NCI-H2171 treated with DMSO at 0.1 percent for 48 hours (cell line): ENCODE results near the gene PCIF1.
"Not testable (repeated sequence)": the region's sequence is repeated elsewhere in the genome, so short reads cannot be mapped to it uniquely, and the experiment has no call there.

Experiments used
- DNase-seq: peaks from one replicate; lab custom pipeline; 2025; lab: John Stamatoyannopoulos, UW

Gene PCIF1

DNA sequence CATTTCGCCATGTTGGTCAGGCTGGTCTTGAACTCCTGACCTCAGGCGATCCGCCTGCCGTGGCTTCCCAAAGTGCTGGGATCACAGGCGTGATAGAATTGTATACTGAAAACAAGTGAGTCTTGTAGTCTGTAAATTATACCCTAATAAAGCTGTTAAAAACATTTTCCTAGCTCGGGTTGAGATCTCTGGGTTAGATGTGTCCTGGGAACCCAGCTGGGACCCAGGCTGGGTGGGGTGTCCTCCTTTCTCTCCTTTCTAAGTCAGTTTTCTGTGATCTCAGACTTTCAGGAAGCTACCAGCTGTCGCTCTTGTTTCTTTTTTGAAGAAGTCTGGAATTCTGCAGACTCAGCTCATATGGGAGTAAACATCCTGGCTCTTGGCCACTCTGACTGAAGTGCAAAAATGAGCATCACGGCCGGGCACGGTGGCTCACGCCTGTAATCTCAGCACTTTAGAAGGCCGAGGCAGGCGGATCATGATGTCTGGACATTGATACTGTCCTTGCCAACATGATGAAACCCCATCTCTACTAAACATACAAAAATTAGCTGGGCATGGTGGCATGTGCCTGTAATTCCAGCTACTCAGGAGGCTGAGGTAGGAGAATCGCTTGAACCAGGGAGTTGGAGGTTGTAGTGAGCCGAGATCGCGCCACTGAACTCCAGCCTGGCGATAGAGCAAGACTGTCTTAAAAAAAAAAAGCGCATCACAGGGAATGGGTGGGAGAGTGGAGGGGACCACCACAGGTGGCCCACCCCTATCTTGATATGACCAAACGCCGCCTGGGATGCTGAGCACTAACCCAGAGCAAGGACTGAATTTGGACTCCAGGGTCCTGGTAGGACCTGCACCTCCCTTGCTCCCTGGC lies 9.9 kb upstream of the PCIF1 start:
- peak; percentile 20 for DNase-seq

DNA sequence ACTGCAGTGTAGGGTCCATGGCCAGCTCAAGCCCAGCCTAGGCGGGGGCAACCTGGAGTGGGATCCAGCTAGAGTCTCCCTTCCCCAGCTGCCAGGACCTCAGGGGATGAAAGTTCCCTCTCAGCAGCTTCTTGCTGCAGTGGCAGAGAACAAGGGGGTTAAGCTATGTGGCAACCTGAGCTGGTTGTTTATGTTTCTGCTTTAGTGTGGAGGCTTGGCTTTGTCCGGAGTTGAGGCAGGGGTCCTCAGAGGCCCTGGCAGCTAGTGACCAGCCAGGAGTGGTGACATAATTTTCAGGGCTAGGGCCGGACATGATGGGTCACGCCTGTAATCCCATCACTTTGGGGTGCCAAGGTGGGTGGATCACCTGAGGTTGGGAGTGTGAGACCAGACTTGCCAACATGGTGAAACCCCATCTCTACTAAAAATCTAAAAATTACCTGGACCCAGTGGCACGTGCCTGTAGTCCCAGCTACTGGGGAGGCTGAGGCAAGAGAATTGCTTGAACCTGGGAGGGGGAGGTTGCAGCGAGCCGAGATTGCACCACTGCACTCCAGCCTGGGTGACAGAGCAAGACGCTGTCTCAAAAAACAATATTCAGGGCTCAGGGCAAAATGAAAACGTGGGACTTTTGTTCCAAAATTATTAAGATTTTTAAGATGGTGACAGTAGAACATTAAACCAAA lies 8.5 kb upstream of the PCIF1 start:
- DNase-seq: no peak

DNA sequence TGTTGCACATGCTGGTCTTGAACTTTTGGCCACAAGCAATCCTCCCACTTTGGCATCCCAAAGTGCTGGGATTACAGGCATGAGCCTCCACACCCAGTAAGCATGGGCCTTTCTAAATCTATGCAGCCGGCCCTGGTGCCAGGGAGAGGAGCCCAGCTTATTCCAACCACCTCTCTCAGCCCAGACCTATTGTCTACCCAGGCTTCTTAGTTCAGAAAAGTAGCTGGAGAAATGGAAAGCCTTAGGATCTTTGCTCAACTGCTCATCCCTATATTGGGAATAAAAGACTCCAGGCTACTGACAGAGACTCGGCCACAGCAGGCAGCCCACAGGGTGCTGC lies 7.8 kb upstream of the PCIF1 start:
- no peak for DNase-seq

DNA sequence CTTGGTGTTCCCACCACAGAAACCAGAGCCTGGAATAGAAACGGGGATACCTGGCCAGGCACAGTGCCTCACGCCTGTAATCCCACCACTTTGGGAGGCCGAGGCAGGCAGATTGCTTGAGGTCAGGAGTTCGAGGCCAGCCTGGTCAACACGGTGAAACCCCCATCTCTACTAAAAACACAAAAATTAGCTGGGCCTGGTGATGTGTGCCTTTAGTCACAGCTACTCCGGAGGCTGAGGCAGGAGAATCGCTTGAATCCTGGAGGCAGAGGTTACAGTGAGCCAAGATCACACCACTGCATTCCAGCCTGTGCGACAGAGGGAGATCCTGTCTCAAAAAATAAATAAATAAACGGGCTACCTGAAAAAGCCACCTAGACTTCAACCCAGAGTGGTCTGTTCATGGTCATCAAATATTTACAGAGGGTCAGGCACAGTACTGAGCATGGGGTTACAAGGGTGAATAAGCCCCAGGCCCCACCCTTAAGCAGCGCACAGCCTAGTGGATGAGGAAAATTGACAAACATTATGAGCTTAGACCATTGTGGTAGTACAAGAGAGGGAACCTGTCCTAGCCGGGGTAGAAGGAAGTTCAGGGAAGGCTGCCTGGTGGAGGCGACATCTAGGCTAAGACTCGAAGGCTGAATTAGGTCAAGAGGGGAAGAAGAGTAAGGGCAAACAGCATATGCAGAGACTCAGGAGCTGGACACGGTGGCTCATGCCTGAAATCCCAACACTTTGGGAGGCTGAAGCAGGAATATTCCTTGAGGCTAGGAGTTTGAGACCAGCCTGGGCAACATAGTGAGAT lies 7.2 kb upstream of the PCIF1 start:
- no peak for DNase-seq

DNA sequence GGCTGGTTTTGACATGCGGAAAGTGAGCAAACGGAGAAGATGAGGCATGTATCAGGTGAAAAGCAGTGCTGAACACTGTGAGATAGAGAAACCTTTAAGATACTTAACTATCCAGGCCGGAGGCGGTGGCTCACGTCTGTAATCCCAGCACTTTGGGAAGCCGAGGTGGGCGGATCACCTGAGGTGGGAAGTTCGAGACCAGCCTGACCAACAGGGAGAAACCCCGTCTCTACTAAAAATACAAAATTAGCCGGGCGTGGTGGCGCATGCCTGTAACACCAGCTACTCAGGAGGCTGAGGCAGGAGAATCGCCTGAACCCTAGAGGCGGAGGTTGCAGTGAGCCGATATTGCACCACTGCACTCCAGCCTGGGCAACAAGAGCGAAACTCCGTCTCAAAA lies 2.8 kb upstream of the PCIF1 start:
- DNase-seq: not testable (repeated sequence)

DNA sequence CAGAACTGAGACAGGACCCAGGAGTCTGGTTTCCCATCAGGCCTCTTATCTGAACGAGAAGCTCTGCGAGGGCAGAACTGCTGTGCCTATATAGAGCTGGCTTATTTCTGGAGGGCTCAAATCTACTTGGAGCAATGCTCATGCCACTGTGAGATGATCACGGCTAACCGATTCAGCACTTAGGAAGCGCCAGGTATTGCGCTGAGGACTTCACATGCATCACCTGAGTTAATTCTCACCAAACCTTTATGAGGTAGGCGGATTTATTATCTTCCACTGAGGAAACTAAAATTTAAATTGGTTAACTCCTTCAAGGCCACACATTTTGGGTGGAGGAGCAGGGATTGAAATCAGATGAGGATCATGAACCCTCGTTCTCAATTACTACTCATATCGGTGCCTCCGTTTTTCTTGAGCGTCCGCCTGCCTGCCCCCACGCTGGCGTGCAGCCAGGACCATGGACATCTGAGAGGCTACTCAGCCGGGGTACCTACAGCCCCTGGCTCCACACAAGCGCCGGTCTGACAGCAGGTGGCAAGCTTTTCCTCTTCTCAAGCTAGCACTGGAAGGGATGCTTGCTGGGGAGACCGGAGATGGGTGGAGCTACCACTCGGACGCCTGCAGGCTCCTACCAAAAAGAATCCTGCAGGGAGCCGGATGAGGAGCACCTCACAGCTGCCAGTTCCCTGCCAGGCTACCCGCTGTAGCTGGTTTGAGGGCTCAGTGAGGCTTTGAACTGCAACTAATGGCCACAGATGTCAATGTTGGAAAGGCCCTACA lies 1.0 kb upstream of the PCIF1 start:
- peak; percentile 89 for DNase-seq

DNA sequence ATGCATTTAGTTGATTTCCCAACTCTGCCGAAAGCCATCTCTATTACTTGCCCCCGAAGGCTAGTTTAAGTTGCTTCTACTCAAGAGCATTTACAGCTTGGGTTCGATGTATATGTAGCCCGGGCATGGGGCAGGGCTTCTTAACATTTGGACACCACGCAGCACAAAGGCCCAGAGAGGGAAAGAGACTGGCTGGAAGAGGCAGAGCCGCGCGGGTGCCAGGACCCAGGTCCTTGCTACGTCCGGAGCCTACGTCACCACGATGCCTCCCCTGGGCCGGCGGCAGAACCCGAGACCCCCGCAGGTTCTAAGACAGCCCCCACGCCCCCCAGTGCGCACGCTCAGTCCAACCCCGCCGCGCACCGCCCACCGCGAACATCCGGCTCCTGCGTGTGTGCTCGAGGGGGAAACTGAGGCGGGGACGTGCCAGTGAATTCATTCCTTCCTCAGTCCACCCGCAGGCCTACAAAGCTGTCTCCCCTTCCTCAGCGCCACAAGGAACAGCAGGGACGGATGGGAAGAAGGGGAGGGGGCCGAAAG lies 367 bp upstream of the PCIF1 start:
- peak; percentile 92 for DNase-seq

DNA sequence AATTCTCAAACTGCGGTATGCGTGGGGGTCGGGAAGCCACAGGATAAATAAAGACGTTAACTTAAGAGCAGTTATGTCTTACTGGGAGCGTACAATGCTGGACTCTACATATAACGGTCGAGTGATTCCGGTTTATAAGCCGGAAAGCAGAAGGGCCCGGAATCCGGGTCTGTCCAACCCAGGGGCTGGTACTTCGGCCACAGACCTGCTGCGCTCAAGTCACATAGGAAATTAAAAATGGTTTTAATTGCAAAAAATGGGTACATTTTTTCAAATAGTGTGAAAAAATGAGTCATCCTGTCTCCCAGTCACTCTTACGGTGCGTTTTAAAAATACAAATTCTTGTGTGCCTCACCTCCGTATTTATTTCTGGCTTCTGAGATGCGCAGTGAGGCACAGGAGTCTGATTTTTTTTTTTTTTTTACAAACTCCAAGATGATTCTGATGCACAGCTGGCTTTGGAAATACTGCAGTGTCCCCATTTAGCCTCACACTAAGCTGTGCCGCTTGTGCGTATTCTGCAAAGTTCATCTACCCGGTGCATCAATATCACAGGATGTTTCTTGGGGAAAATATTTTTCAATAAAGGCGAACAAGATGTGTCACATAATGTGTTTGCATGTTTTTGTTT lies 1.0 kb downstream of the PCIF1 start:
- DNase-seq: peak; percentile 65

DNA sequence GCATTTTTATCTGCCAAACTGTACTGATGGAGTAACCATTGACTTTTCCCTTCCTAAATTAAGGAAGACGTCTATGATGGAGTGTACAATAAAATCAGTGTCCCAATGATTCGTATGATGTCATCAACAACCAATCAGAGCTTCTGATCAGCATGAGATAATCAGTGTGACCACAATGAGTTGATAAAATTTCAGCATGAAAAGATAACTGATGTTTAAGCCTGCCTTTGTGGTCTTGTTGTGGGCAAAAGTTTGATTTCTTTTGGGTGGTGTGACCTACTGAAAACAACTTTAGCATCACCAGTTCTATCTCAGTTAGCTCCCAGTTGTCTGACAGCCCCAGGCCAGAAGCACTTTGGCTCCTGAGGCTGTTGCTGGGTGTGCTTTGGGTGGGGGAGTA lies 3.3 kb downstream of the PCIF1 start:
- DNase-seq: no peak

DNA sequence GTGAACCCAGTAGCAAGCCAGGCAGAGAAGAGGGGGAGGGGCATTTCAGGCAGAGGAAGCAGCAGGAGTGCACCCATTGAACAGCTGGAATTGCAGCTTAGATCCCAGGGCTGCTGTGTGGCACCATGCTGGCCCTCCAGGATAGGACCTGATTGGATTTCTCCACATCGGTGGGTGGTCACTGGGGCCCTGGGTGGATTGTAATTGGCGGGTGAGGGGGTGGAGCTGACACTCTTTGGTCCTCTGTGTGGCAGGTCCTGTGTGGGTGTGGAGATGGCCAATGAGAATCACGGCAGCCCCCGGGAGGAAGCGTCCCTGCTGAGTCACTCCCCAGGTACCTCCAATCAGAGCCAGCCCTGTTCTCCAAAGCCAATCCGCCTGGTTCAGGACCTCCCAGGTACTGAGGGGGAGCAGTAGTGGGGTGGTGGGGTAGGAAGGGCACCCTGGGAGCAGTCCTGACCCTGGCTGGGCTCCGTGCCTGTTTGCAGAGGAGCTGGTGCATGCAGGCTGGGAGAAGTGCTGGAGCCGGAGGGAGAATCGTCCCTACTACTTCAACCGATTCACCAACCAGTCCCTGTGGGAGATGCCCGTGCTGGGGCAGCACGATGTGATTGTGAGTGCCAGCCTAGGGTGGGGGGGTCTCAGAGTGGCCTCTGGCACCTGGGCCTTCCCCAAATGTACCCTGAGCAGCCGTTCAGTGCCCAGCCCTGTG lies 4.4 kb downstream of the PCIF1 start:
- no peak for DNase-seq

DNA sequence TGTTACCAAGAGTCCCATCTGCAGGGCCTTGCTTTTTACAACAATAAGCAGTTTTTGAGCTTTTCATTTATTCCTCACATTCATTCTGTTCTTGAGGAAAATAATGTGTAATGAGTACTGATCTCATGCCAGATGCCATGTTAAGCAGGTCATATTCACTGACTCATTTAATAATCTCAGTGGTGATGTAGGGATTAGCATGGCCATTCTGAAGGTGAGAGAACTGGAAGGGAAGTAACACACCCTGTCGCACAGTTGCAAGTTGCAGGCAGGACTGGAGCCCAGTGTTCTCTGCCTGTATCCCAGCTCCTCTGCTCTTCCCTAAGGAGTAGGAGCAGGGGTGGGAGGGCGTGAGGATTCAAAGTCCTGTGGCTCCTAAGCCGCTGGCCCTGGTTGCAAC lies 5.6 kb downstream of the PCIF1 start:
- DNase-seq: no peak

DNA sequence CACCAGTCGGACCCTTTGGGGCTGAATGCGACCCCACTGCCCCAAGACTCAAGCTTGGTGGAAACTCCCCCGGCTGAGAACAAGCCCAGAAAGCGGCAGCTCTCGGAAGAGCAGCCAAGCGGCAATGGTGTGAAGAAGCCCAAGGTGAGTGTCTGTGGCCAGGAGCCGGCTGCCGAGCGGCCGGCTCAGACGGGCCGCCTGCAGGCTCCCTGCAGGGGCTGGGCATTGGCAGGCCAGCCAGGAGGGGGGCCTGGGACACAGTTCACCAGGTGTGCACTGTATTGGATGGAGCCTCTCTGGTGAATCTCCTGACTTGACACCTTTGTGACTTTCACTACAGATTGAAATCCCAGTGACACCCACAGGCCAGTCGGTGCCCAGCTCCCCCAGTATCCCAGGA lies 6.0 kb downstream of the PCIF1 start:
- no peak for DNase-seq

DNA sequence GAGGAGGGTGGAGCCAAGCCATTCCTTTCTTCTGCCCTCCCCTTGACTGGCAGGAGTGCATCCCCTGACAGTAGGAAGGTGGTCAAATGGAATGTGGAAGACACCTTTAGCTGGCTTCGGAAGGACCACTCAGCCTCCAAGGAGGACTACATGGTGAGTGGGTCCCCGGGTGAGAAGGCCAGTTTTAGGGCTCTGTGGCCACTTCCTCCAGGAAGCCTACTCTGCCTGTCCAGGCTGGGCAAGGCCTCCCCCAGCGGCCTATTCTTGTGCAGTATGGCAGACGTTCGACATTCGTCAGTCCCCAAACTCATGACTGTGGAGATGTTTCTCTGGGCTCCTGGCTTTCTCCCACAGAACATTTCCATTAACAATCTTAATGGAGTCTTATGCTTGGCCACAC lies 9.1 kb downstream of the PCIF1 start:
- no peak for DNase-seq

DNA sequence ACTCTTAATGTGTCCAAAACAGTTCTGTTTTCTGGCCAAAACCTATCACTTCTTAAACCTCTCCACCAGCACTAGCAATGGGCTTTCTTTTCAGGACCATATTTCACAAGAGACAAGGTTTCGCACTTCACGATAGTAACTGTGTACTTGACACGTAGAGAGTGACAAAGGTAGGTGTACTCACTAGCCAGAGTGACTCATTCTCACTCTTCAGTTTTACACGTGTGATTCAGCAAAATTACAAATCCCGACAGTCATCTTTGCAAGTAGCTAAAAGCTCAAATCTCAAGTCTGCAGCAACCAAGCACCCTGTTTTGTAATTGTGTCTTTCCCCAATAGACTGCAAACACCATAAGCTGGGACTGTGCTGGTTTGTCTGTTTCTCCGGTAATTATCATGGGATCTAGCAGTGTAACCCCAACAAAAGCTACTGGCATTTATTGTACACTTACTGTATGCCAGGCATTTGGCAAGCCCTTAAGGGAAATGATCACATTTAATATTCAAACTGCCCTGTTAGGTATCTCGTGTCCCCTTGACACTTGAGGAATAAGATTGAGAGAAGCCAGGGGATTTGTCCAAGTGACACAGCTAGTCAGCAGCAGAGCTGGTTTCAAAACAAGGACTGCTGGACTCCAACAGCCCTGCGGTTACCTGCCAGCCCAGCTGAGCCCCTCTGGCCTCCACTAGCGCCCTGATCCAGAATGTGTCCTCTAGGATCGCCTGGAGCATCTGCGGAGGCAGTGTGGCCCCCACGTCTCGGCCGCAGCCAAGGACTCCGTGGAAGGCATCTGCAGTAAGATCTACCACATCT lies 9.9 kb downstream of the PCIF1 start:
- no peak for DNase-seq

DNA sequence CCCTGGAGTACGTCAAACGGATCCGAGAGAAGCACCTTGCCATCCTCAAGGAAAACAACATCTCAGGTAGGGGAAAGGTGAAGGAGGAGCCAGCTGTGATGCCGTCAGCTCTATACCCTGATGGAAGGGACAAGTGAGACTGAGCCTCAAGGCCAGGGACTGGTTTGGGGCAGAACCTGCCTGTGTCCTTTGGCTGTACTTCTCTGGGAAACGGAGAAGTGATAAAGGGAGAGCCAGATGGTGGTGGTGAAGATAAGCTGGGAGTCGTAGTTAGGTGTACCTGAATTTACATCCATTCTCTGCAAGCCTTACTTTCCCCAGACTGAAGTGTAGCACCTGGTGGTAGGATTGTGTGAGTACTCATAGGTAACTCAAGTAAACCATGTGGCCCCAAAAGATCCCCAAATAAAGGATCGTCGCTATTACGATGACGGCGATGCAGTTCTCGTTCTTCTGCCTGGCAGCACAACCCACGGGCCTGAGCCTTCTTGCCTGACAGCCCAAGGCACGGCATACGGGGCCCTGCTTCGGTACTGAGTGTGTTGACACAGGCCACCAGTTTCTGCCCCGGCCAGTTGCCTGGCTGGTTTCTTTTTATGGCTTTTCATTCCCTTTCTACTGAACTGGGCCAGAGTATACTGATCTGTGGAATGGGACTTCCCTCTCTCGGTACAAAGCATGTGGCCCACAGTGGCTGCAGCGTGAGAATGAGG lies 10.6 kb downstream of the PCIF1 start:
- no peak for DNase-seq

DNA sequence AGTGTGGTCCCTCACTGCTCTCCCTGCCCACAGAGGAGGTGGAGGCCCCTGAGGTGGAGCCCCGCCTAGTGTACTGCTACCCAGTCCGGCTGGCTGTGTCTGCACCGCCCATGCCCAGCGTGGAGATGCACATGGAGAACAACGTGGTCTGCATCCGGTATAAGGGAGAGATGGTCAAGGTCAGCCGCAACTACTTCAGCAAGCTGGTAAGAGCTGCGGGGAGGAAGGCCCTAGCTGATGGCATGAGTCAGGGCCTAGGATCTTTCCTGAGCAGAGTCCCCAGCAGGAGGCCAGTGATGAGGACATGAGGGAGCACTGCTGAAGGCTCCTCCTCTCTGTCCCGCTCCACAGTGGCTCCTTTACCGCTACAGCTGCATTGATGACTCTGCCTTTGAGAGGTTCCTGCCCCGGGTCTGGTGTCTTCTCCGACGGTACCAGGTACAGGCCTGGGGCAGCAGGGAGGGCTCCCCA lies 11.2 kb downstream of the PCIF1 start:
- DNase-seq: no peak

DNA sequence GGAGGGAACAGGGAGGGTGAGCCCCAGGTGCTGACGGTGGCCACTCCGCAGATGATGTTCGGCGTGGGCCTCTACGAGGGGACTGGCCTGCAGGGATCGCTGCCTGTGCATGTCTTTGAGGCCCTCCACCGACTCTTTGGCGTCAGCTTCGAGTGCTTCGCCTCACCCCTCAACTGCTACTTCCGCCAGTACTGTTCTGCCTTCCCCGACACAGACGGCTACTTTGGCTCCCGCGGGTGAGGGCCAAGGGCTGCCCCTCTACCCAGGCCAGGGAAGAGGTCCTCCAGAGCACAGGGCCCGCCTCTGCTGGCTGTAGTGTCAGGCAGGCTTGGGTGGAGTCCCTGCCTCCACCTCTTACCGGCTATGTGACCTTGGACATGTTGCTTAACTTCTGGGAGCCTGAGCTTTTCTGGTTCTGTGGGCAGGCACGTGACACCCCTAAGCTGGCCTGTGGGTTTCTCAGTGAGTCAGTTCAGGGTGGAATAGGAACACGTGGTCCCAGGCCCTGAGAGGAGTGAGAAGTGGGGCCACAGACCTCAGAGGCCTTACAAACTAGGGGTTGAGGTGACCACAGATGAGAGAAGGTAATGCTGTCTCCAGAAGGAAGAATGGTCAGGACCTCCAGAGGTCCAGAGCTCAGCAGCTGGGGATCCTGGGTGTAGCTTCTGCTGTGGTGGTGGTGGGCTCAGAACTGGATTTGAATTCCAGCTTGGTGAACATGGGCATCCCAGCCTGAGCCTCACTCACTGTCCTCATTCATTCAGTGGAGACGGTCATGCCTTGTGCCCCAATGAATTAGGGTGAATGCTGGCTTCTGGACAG lies 11.9 kb downstream of the PCIF1 start:
- DNase-seq: no peak
